ENCODE data around the gene GLP2R.

GLP2R gene

DNA sequence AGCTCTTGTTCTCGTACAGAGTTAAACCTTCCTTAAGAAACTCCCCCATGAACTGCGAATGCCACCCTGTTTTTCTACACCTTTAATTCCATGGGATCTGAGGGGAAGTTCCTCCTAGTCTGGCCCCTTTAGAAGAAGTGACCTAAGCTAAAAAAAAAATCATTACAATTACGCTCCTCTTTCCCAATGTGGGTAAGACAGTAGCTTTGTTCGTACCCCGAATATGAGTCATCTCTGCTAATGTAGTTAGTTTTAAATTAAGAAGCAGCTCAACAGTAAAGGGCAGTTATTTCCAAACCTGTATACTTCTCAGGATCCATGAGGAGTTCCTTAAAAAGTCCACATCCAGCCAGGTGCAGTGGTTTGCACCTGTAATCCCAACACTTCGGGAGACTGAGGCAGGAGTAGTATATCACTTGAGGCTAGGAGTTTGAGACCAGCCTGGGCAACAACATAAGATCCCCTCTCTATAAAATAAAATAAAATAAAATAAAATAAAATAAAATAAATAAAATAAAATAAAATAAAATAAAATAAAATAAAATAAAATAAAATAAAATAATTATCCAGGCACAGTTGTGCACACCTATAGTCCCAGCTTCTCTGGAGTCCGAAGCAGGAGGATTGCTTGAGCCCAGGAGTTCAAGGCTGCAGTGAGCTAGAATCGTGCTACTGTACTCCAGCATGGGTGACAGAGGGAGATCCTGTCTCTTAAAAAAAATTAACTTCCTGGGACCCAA is 53.2 kb downstream of the GLP2R start:
- TF ChIP-seq, protein P1, sequence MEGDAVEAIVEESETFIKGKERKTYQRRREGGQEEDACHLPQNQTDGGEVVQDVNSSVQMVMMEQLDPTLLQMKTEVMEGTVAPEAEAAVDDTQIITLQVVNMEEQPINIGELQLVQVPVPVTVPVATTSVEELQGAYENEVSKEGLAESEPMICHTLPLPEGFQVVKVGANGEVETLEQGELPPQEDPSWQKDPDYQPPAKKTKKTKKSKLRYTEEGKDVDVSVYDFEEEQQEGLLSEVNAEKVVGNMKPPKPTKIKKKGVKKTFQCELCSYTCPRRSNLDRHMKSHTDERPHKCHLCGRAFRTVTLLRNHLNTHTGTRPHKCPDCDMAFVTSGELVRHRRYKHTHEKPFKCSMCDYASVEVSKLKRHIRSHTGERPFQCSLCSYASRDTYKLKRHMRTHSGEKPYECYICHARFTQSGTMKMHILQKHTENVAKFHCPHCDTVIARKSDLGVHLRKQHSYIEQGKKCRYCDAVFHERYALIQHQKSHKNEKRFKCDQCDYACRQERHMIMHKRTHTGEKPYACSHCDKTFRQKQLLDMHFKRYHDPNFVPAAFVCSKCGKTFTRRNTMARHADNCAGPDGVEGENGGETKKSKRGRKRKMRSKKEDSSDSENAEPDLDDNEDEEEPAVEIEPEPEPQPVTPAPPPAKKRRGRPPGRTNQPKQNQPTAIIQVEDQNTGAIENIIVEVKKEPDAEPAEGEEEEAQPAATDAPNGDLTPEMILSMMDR (conservative IDR thresholded peaks at IDR 0.05; ENCODE audit: low read depth, low read length) = no peak
- no peak for DNase-seq (ENCODE audit: low read depth)
- no peak overlapping the region for H3K4me3 ChIP-seq (ENCODE audit: low read length)

DNA sequence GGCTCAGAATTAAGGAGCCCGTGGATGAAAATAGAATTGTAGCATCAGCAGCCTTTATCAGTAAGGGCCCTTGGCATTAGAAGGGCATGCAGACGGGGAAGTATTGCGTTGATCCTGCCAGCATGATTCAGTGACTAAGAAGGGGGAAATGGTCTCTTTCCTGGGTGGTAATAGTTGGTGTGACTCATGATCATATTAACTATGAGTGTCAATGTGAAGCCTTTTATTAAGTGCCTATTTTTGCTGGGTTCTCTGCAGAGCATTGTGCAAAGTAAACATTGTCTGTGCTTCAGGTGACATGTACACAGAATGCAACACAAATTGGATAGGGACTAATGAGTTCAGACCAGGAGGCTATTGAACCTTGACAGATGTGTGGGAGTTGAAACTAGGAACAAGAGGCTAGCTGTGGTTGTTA is 54.9 kb downstream of the GLP2R start:
- H3K4me3 ChIP-seq (ENCODE audit: low read length) = no peak overlapping the region
- DNase-seq (ENCODE audit: low read depth) = peak; percentile 85
- TF ChIP-seq, protein P1 (conservative IDR thresholded peaks at IDR 0.05; ENCODE audit: low read depth, low read length) = no peak

DNA sequence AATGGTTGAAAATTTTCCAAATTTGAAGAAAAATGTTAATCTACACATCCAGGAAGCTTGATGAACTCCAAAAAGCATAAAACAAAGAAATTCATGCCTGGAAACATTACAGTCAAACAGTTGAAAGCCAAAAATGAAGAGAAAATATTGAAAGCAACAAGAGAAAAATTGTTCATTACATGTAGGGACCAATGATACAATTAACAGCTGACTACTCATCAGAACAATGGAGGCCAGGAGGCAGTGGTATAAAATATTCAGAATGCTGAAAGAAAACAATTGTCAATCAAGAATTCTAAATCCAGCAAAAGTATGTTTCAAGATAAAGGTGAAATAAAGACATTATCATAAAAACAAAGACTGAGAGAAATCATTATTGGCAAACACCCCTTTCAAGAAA is 57.7 kb downstream of the GLP2R start:
- TF ChIP-seq, protein P1 (conservative IDR thresholded peaks at IDR 0.05; ENCODE audit: low read depth, low read length) = no peak
- H3K4me3 ChIP-seq (ENCODE audit: low read length) = no peak overlapping the region
- DNase-seq (ENCODE audit: low read depth) = no peak

DNA sequence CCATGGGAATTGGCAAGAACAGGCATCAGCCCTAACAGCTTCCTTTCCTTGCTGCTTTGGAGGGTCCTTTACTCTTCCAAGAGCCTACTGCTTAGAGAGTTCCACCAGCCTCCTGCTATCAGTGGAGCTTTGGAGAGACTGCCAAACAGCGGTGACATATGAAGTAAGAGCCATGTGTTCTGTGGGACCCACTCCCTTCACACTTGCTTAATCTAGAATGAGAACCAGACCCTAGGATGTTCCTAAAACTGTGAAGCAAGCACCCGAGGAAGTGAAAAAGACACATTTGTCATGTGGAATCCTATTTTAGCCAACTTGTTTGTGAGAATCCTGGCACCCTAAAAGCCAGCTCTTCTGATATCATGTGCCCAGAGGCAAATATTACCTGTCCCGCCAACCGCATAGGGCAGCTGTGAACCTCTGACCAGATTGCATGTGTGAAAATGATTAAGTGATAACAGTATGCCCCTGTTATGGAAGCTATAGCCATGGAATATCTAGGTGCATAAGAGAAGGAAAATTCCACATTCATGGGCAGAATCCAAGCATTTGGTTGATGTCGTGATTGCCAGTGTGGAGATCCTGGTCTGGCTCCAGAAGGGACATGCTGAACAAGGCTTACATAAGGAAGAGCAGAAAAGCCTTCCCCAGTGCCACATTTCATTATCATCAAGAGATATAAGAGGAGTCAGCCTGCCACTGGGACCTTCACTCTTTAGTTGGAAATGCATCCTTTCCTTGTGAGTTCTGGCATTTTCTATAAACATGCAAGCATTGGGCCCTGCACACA is 60.6 kb downstream of the GLP2R start:
- DNase-seq (ENCODE audit: low read depth) = no peak
- TF ChIP-seq, protein P1 (conservative IDR thresholded peaks at IDR 0.05; ENCODE audit: low read depth, low read length) = no peak
- H3K4me3 ChIP-seq (ENCODE audit: low read length) = no peak overlapping the region

DNA sequence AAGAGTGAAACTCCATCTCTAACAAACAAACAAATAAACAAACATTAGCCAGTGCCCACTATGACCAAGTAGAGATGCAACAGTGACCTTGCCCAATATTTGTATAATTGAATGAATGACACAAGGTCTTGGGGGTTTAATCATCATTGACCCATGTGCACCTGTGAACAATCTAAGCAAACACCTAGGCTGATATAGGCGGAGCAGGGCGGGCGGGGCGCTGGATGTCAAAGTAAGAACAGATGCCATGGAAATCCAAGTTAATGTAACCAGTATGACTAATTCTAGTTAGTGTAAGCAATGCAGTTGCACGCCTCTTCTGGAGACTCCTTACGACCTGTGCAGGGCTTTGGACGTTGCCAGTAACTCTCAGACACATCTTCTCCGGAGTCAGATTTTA is 61.8 kb downstream of the GLP2R start:
- TF ChIP-seq, protein P1 (conservative IDR thresholded peaks at IDR 0.05; ENCODE audit: low read depth, low read length) = no peak
- H3K4me3 ChIP-seq (ENCODE audit: low read length) = no peak overlapping the region
- DNase-seq (ENCODE audit: low read depth) = no peak

DNA sequence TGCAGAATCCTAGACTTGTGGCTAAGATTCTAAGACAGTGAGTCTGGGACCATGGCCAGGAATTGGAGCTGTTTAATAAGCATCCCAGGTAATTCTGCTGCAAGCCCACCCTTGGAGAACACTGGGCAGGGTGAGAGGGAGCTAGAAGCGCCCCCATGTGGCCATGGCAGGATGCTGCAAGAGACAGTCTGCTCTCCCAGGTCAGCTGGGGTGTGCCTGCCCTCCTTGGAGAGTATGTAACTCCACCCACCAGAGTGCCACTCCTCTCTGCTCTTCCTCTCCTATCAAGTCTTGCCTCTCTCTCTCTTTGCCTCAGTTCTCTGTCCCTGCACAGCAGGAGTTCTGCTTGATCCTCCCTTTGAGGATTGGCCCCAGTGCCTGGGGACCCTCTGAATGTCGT is 64.4 kb downstream of the GLP2R start:
- TF ChIP-seq, protein P1 (conservative IDR thresholded peaks at IDR 0.05; ENCODE audit: low read depth, low read length) = peak; percentile 80
- H3K4me3 ChIP-seq (ENCODE audit: low read length) = no peak overlapping the region
- DNase-seq (ENCODE audit: low read depth) = no peak
